ENCODE results near the gene NPFFR1. TPM values are rescaled to one million over a fixed set of nuclear protein-coding genes. Genes with fewer than 3 reads are reported as not detected.

Gene NPFFR1
- total RNA-seq, 1 experiment from 2014 or later, result 0.02 TPM

GRCh38 chr10:70323697-70324338, 40.0 kb upstream of the NPFFR1 start:
- intact Hi-C loops (cut with micrococcal nuclease; ENCODE audit: unreplicated experiment), result no loop called here
- ChIA-PET CTCF (no interaction called here), POLR2A (ENCODE audit: low non-redundant PET) (no interaction called here)
- no peak overlapping the region for H3K4me3 ChIP-seq (ENCODE audit: low read depth, low read length, poor library complexity, severe bottlenecking)
- DNase-seq (ENCODE audit: low spot score), result no peak
- TF ChIP-seq CTCF (conservative IDR thresholded peaks at IDR 0.05; ENCODE audit: low read depth, low read length) (no peak), EZH2 (IDR thresholded peaks at IDR 0.05; ENCODE audit: borderline replicate concordance, low read depth, low read length, poor library complexity, severe bottlenecking) (no peak)
- H3K27ac ChIP-seq (ENCODE audit: low read depth, low read length, poor library complexity, severe bottlenecking), result no peak overlapping the region
- H3K9me3 ChIP-seq (ENCODE audit: low read depth, low read length, poor library complexity, severe bottlenecking), result no peaks in the 10 kb centered on the region
- BruUV-seq (replicated peaks), result no TSS peak
- no peaks in the 10 kb centered on the region for H3K36me3 ChIP-seq (ENCODE audit: insufficient read depth, low read length, poor library complexity, severe bottlenecking)
- H3K27me3 ChIP-seq (replicated peaks; ENCODE audit: insufficient read depth, low read depth, low read length, poor library complexity), result no peaks in the 10 kb centered on the region
- H3K4me1 ChIP-seq (ENCODE audit: insufficient read depth, low read length, poor library complexity, severe bottlenecking), result peaks cover 9% of the 10 kb centered on the region

- H3K4me1 ChIP-seq (ENCODE audit: insufficient read depth, low read length, poor library complexity, severe bottlenecking), result peaks cover 9% of the 10 kb centered on the region
- ChIA-PET CTCF (no interaction called here), POLR2A (ENCODE audit: low non-redundant PET) (no interaction called here)
- no peaks in the 10 kb centered on the region for H3K27me3 ChIP-seq (replicated peaks; ENCODE audit: insufficient read depth, low read depth, low read length, poor library complexity)
- H3K27ac ChIP-seq (ENCODE audit: low read depth, low read length, poor library complexity, severe bottlenecking), result no peak overlapping the region
- no peak overlapping the region for H3K4me3 ChIP-seq (ENCODE audit: low read depth, low read length, poor library complexity, severe bottlenecking)
- H3K9me3 ChIP-seq (ENCODE audit: low read depth, low read length, poor library complexity, severe bottlenecking), result no peaks in the 10 kb centered on the region
- no TSS peak for BruUV-seq (replicated peaks)
- intact Hi-C loops (cut with micrococcal nuclease; ENCODE audit: unreplicated experiment), result no loop called here
- DNase-seq (ENCODE audit: low spot score), result no peak
- no peaks in the 10 kb centered on the region for H3K36me3 ChIP-seq (ENCODE audit: insufficient read depth, low read length, poor library complexity, severe bottlenecking)
- TF ChIP-seq EZH2 (IDR thresholded peaks at IDR 0.05; ENCODE audit: borderline replicate concordance, low read depth, low read length, poor library complexity, severe bottlenecking), result no peak
- no peak for TF ChIP-seq CTCF (conservative IDR thresholded peaks at IDR 0.05; ENCODE audit: low read depth, low read length)
These were observed 39.4 kb upstream of the NPFFR1 start for GRCh38 chr10:70323138-70323696.

- TF ChIP-seq CTCF (conservative IDR thresholded peaks at IDR 0.05; ENCODE audit: low read depth, low read length) (no peak), EZH2 (IDR thresholded peaks at IDR 0.05; ENCODE audit: borderline replicate concordance, low read depth, low read length, poor library complexity, severe bottlenecking) (no peak)
- no TSS peak for BruUV-seq (replicated peaks)
- ChIA-PET CTCF (no interaction called here), POLR2A (ENCODE audit: low non-redundant PET) (no interaction called here)
- no peaks in the 10 kb centered on the region for H3K27me3 ChIP-seq (replicated peaks; ENCODE audit: insufficient read depth, low read depth, low read length, poor library complexity)
- H3K4me3 ChIP-seq (ENCODE audit: low read depth, low read length, poor library complexity, severe bottlenecking), result no peak overlapping the region
- no peak overlapping the region for H3K27ac ChIP-seq (ENCODE audit: low read depth, low read length, poor library complexity, severe bottlenecking)
- peaks cover 9% of the 10 kb centered on the region for H3K4me1 ChIP-seq (ENCODE audit: insufficient read depth, low read length, poor library complexity, severe bottlenecking)
- H3K36me3 ChIP-seq (ENCODE audit: insufficient read depth, low read length, poor library complexity, severe bottlenecking), result no peaks in the 10 kb centered on the region
- intact Hi-C loops (cut with micrococcal nuclease; ENCODE audit: unreplicated experiment), result no loop called here
- DNase-seq (ENCODE audit: low spot score), result no peak
- no peaks in the 10 kb centered on the region for H3K9me3 ChIP-seq (ENCODE audit: low read depth, low read length, poor library complexity, severe bottlenecking)
These were observed 38.4 kb upstream of the NPFFR1 start for GRCh38 chr10:70321897-70322890.
